ENCODE data around the gene BMP7. TPM values are rescaled to one million over a fixed set of nuclear protein-coding genes. Genes with fewer than 3 reads are reported as not detected.

BMP7 gene
- total and polyA plus RNA-seq, 7 donors = 0.03 TPM; not detected in 5

DNA sequence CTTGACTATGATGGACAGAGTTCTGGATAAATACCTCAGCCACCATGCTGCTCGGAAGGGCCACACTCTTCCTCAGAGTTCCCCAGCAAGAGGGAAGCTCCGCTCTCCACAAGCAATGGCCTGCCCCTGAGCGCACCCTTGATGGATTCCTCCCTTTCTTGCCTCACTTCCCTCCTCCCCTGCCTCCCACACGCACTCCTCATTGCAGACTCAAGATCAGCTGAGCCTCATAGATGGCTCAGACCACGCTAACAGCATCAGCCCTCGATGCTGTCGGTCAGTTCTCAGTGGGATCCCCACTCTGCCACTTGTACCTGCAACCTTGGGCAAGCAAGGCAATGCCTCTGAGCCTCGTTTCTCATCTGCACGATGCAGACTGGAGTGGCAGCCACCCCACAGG is 123.3 kb downstream of the BMP7 start:
- Histone ChIP-seq H3K27ac (no peak overlapping the region), H3K36me3 (ENCODE audit: insufficient read depth in 1 of 2, low read depth in 1 of 2) (no peaks in the 10 kb centered on the region), H3K4me3 (no peak overlapping the region), H3K4me1 (no peaks in the 10 kb centered on the region), H3K9me3 (no peaks in the 10 kb centered on the region), H3K27me3 (ENCODE audit: insufficient read depth in 3 of 3, low read length in 2 of 3) (peaks cover 0 to 4% (median 0%) of the 10 kb centered on the region in 3 donors)
- 82 to 86% (median 86%) methylated on average over 9 of the region's 9 CpGs for WGBS, 3 donors
- intact Hi-C loops (cut with DNase I) = no loop called here
- ATAC-seq (no peak), DNase-seq (no peak)
- TF ChIP-seq, protein P1, sequence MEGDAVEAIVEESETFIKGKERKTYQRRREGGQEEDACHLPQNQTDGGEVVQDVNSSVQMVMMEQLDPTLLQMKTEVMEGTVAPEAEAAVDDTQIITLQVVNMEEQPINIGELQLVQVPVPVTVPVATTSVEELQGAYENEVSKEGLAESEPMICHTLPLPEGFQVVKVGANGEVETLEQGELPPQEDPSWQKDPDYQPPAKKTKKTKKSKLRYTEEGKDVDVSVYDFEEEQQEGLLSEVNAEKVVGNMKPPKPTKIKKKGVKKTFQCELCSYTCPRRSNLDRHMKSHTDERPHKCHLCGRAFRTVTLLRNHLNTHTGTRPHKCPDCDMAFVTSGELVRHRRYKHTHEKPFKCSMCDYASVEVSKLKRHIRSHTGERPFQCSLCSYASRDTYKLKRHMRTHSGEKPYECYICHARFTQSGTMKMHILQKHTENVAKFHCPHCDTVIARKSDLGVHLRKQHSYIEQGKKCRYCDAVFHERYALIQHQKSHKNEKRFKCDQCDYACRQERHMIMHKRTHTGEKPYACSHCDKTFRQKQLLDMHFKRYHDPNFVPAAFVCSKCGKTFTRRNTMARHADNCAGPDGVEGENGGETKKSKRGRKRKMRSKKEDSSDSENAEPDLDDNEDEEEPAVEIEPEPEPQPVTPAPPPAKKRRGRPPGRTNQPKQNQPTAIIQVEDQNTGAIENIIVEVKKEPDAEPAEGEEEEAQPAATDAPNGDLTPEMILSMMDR (IDR thresholded peaks at IDR 0.05) = no peak

DNA sequence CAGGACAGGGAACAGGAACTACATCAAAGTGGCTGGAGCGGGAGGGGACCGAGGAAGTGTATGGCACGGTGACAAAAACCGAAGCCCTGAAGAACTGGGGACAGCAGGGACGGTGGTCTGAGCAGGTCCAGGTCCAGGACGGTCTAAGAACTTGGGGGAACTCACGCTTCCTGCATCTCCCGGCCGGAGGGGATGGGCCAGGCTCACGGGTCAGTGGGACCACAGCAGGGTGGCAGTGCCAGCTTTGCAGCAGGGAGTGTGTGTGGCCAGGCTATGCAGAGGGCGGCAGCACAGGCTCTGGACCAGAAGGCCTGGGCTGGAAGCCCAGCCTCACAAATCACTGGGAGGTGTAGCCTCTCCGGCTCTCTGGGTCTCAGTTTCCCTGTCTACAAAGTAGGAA is 123.8 kb downstream of the BMP7 start:
- intact Hi-C loops (cut with DNase I) = no loop called here
- Histone ChIP-seq H3K4me3 (no peak overlapping the region), H3K9me3 (no peaks in the 10 kb centered on the region), H3K27ac (no peak overlapping the region), H3K27me3 (ENCODE audit: insufficient read depth in 3 of 3, low read length in 2 of 3) (peaks cover 0 to 4% (median 0%) of the 10 kb centered on the region in 3 donors), H3K4me1 (no peaks in the 10 kb centered on the region), H3K36me3 (ENCODE audit: insufficient read depth in 1 of 2, low read depth in 1 of 2) (no peaks in the 10 kb centered on the region)
- no peak for ATAC-seq
- whole genome bisulfite sequencing, 3 donors = 27 to 59% (median 42%) methylated on average over 12 of the region's 12 CpGs
- DNase-seq = no peak
- TF ChIP-seq, protein P1 (IDR thresholded peaks at IDR 0.05) = no peak

DNA sequence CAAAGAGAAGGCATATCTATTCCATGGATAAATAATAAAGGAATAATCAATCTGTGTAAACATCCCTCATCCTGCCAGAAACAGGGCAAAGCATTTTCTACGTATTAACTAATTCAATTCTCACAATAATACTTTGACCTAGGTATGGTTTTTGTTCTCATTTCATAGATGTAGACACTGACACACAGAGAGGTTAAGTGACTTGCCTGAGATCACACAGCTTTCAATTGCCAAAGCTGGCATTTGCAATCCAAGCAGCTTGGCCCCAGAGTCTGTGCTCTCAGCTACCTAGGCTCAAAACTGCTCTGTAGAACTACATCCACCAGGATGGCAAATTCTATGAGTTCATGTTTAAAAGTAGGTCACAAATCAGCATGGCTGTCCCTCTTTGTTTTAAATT is 124.9 kb downstream of the BMP7 start:
- intact Hi-C loops (cut with DNase I) = no loop called here
- TF ChIP-seq, protein P1 (IDR thresholded peaks at IDR 0.05) = no peak
- Histone ChIP-seq H3K27ac (no peak overlapping the region), H3K4me3 (no peak overlapping the region), H3K36me3 (ENCODE audit: insufficient read depth in 1 of 2, low read depth in 1 of 2) (no peaks in the 10 kb centered on the region), H3K27me3 (ENCODE audit: insufficient read depth in 3 of 3, low read length in 2 of 3) (peaks cover 0 to 4% (median 0%) of the 10 kb centered on the region in 3 donors), H3K4me1 (no peaks in the 10 kb centered on the region), H3K9me3 (no peaks in the 10 kb centered on the region)
- ATAC-seq = no peak
- WGBS, 3 donors = 86 to 91% (median 88%) methylated on average over 1 of the region's 1 CpG
- DNase-seq = no peak

DNA sequence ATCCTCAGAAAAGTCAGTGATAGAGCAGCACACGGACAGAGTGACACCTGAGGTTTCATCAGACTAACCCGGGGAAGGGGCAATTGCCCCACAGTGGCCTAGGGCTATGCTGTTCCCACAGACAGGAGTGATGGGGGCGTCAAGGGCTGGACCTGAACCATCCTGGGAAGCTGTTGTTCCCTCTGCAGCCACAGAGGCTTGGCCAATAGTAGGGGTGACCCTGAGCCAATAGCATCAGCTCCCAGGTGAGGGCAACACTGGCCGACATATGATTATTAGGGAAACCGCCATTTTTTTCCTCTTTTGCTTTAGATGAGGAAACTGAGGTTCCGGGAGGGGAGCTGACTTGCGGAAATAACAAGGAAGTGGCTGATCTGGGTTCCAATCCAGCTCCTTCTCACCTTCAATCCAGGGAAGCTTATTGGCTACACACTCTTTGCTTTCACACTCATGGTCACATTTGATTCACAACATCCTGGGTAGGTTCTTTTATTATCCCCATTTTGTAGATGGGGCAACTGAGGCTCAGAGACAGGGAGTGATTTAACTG is 126.0 kb downstream of the BMP7 start:
- H3K4me1 ChIP-seq = no peaks in the 10 kb centered on the region
- no peak for DNase-seq
- WGBS, 3 donors = 67 to 93% (median 82%) methylated on average over 7 of the region's 7 CpGs
- no peak overlapping the region for H3K4me3 ChIP-seq
- no peak for ATAC-seq
- H3K27ac ChIP-seq = no peak overlapping the region
- no peaks in the 10 kb centered on the region for H3K36me3 ChIP-seq (ENCODE audit: insufficient read depth in 1 of 2, low read depth in 1 of 2)
- intact Hi-C loops (cut with DNase I) = no loop called here
- H3K9me3 ChIP-seq = no peaks in the 10 kb centered on the region
- TF ChIP-seq, protein P1 (IDR thresholded peaks at IDR 0.05) = no peak
- H3K27me3 ChIP-seq (ENCODE audit: insufficient read depth in 3 of 3, low read length in 2 of 3) = peaks cover 0 to 6% (median 0%) of the 10 kb centered on the region in 3 donors
